K562 (cell line): ENCODE results near the gene AASS. TPM values are rescaled to one million over a fixed set of nuclear protein-coding genes. Genes with fewer than 3 reads are reported as not detected.

Experiments used
- ATAC-seq: fragments of 200-7000 bp; cut with Tn5 transposase; 3 replicates; pipeline ENCODE4 v1.9.1; 2020; ENCODE audit warnings: moderate library complexity
- BruUV-seq: library from RNA; stranded (reverse); fragments of 400-500 nt; replicated peaks from 2 replicates; lab custom pipeline; 2021; lab: Mats Ljungman, UMichigan
- CTCF ChIA-PET: fragments of 300-600 bp; formaldehyde crosslinking; extraction: SDS; loops from one replicate; lab custom pipeline; 2021; ENCODE audit warnings: low intra/inter-chr PET ratio; lab: Yijun Ruan, JAX
- POLR2A ChIA-PET: fragments of 300-600, 350-650 bp; sonication (Branson Sonifier 250); formaldehyde crosslinking; extraction: SDS; loops from one replicate; lab custom pipeline; 2021; ENCODE audit warnings: antibody characterized with exemption, inconsistent platforms; lab: Yijun Ruan, JAX
- DNase-seq, 4 experiments: peaks; one replicate each; pipeline versions ENCODE4 v3.0.0 to v3.0.0-alpha.2; 2011 to 2018; ENCODE audit warnings: low spot score in 3 of 4, mixed read lengths in 3 of 4; ENCODE audit errors: extremely low read depth in 1 of 4
- FAIRE-seq: peaks from 2 replicates; lab custom pipeline; 2011; peaks lifted over from hg19 to GRCh38; lab: Jason Lieb, UNC
- H2AFZ ChIP-seq: 2 replicates; pipeline ENCODE4 v1.6.0; 2011; ENCODE audit warnings: low read depth, low read length, control low read depth, inconsistent platforms
- H3K27ac ChIP-seq: fragments of 200-600 bp; 3 replicates; pipeline ENCODE4 v1.8.0; 2011; ENCODE audit warnings: low read depth, mild to moderate bottlenecking, control low read depth, inconsistent platforms, low read length, moderate library complexity, mixed read lengths; ENCODE audit errors: extremely low read depth
- H3K27me3 ChIP-seq, 2 experiments: fragments of 300-600 bp in 1 of 2; 2 replicates in 1 of 2; 3 replicates in 1 of 2; pipeline versions ENCODE4 v1.6.0 to v1.8.0; 2011; ENCODE audit warnings: inconsistent platforms in 2 of 2, low read length in 2 of 2, mild to moderate bottlenecking in 1 of 2, mixed read lengths in 1 of 2, moderate library complexity in 1 of 2; ENCODE audit not compliant: control insufficient read depth in 2 of 2, insufficient read depth in 2 of 2
- H3K36me3 ChIP-seq: fragments of 300-600 bp; 3 replicates; pipeline ENCODE4 v1.8.0; 2011; ENCODE audit warnings: mild to moderate bottlenecking, low read length, inconsistent platforms; ENCODE audit not compliant: control insufficient read depth, insufficient read depth
- H3K4me1 ChIP-seq, 2 experiments: fragments of 200-600 bp in 1 of 2; replicated peaks in 1 of 2; 2 replicates in 1 of 2; 3 replicates in 1 of 2; pipeline versions ENCODE4 v1.5.1 to v1.8.0; 2011; ENCODE audit warnings: inconsistent platforms in 2 of 2, low read length in 2 of 2, mild to moderate bottlenecking in 1 of 2, mixed read lengths in 1 of 2, moderate library complexity in 1 of 2; ENCODE audit not compliant: control insufficient read depth in 2 of 2, insufficient read depth in 2 of 2
- H3K4me2 ChIP-seq: 2 replicates; pipeline ENCODE4 v1.6.1; 2011; ENCODE audit warnings: low read length, control low read depth, inconsistent platforms, mixed read lengths; ENCODE audit not compliant: insufficient read depth
- H3K4me3 ChIP-seq: fragments of 200-600 bp; sonication (generic), shearing (Covaris generic); 2 replicates; pipeline ENCODE4 v1.5.1; 2016; ENCODE audit warnings: control low read depth, inconsistent platforms
- H3K79me2 ChIP-seq: fragments of 200-600 bp; 3 replicates; pipeline ENCODE4 v1.8.0; 2011; ENCODE audit warnings: low read length, inconsistent platforms; ENCODE audit not compliant: control insufficient read depth, insufficient read depth
- H3K9ac ChIP-seq, 2 experiments: 2 replicates each; pipeline versions ENCODE4 v1.6.0 to v1.6.1; 2011; ENCODE audit warnings: low read depth in 2 of 2, low read length in 2 of 2, control low read depth in 1 of 2, inconsistent platforms in 1 of 2, mild to moderate bottlenecking in 1 of 2, mixed read lengths in 1 of 2; ENCODE audit not compliant: insufficient read depth in 1 of 2
- H3K9me1 ChIP-seq: one replicate; pipeline ENCODE4 v1.6.0; 2011; ENCODE audit warnings: inconsistent platforms, mild to moderate bottlenecking, low read length, moderate library complexity; ENCODE audit not compliant: control insufficient read depth, insufficient read depth
- H3K9me3 ChIP-seq: replicated peaks from 2 replicates; pipeline ENCODE4 v1.5.1; 2011; ENCODE audit warnings: low read depth, low read length, inconsistent platforms; ENCODE audit not compliant: control insufficient read depth, insufficient read depth
- H4K20me1 ChIP-seq: replicated peaks from 2 replicates; pipeline ENCODE4 v1.6.1; 2011; ENCODE audit warnings: low read length, inconsistent platforms, mixed read lengths; ENCODE audit not compliant: control insufficient read depth, insufficient read depth
- CTCFL ChIP-seq: IDR thresholded peaks from 2 replicates; pipeline ENCODE4 v1.6.1; 2011; ENCODE audit warnings: borderline replicate concordance, low read depth, mild to moderate bottlenecking, moderate library complexity, low read length; ENCODE audit not compliant: insufficient read depth, poor library complexity, severe bottlenecking
- ERF ChIP-seq: fragments of 450-650 bp; formaldehyde crosslinking; IDR thresholded peaks from 2 replicates; pipeline ENCODE4 v1.4.0; 2020; ENCODE audit warnings: mild to moderate bottlenecking, mixed read lengths
- FOSL1 ChIP-seq: fragments of 200-800 bp; sonication (Bioruptor generic); conservative IDR thresholded peaks from 2 replicates; pipeline ENCODE4 v1.6.1; 2016; ENCODE audit warnings: missing genetic modification characterization, missing compliant biosample characterization
- KLF10 ChIP-seq: fragments of 250-450 bp; sonication (Bioruptor Pico); IDR thresholded peaks from 2 replicates; pipeline ENCODE4 v1.6.1; 2021; ENCODE audit warnings: matching md5 sums
- LEF1 ChIP-seq: fragments of 450-650 bp; IDR thresholded peaks from 2 replicates; pipeline ENCODE4 v1.6.1; 2016; ENCODE audit warnings: mild to moderate bottlenecking
- MAZ ChIP-seq, 2 experiments: fragments of 450-650 bp in 1 of 2; sonication (generic) in 1 of 2; formaldehyde crosslinking; IDR thresholded peaks in 1 of 2; conservative IDR thresholded peaks in 1 of 2; 2 replicates each; pipeline versions ENCODE4 v1.4.0 to v1.5.0; 2020; ENCODE audit warnings: mild to moderate bottlenecking in 1 of 2, missing genetic modification reagents in 1 of 2
- NFXL1 ChIP-seq: fragments of 450-650 bp; formaldehyde crosslinking; IDR thresholded peaks from 2 replicates; pipeline ENCODE4 v1.4.0; 2021; ENCODE audit warnings: mild to moderate bottlenecking
- NUFIP1 ChIP-seq: fragments of 450-650 bp; IDR thresholded peaks from 2 replicates; pipeline ENCODE4 v1.6.1; 2018; ENCODE audit not compliant: partially characterized antibody
- POLR3G ChIP-seq: IDR thresholded peaks from 2 replicates; pipeline ENCODE4 v1.6.1; 2011; ENCODE audit not compliant: insufficient read length, insufficient replicate concordance; ENCODE audit errors: extremely low read depth
- RAD51 ChIP-seq: fragments of 450-650 bp; IDR thresholded peaks from 2 replicates; pipeline ENCODE4 v1.7.1; 2016; ENCODE audit warnings: low read depth, mild to moderate bottlenecking, borderline replicate concordance
- RREB1 ChIP-seq: fragments of 250-450 bp; sonication (Bioruptor Pico); IDR thresholded peaks from 2 replicates; pipeline ENCODE4 v1.4.0; 2020
- SIN3A ChIP-seq, 2 experiments: fragments of 150-350 bp in 1 of 2; IDR thresholded peaks; 2 replicates each; pipeline ENCODE4 v1.6.1; 2011 to 2016; ENCODE audit warnings: borderline replicate concordance in 2 of 2, low read depth in 2 of 2, low read length in 2 of 2, mild to moderate bottlenecking in 2 of 2, moderate library complexity in 2 of 2; ENCODE audit not compliant: control insufficient read depth in 1 of 2
- SREBF2 ChIP-seq: sonication (generic); formaldehyde crosslinking; IDR thresholded peaks from 2 replicates; pipeline ENCODE4 v1.4.0; 2020; ENCODE audit warnings: mild to moderate bottlenecking, missing genetic modification reagents
- TCF7L2 ChIP-seq: fragments of 150-350 bp; IDR thresholded peaks from 2 replicates; pipeline ENCODE4 v1.6.1; 2016; ENCODE audit warnings: low read depth, mild to moderate bottlenecking, low read length, moderate library complexity
- WGBS: fragments of 100-300 bp; shearing (Covaris generic); methylation state at CpG from one replicate; pipeline ENCODE4 v1.1.6; 2016; ENCODE audit warnings: low coverage, mixed read lengths; ENCODE audit not compliant: insufficient coverage; ENCODE audit errors: missing lambda C conversion rate; 5-methylcytosine and 5-hydroxymethylcytosine counted together
- in situ Hi-C: fragments of 300-500 bp; cut with MboI; formaldehyde crosslinking; loops from 4 replicates; pipeline ENCODE4 v1.15.0; 2018; ENCODE audit warnings: inconsistent platforms, mixed read lengths
- intact Hi-C: fragments of 100-400 bp; cut with micrococcal nuclease; formaldehyde crosslinking; loops from 2 replicates; pipeline ENCODE4 v1.14.2; 2022
- polyA plus RNA-seq, 8 experiments: library from polyadenylated mRNA; depleted of rRNA in 4 of 8; stranded (reverse) in 5 of 8; unstranded in 3 of 8; fragments of >200 nt; fragmentation: Nextera tagmentation in 2 of 8; fragmentation: Illumina TruSeq in 1 of 8; extraction: Ambion mirVana in 2 of 8; extraction: Trizol in 1 of 8; gene quantifications; 2 replicates each; pipeline versions ENCODE4 v1.2.1 to v1.2.3, GENCODE V29; 2011 to 2014; ENCODE audit warnings: inconsistent platforms in 1 of 8, missing spikeins in 1 of 8
- total RNA-seq, 7 experiments: library from RNA; depleted of rRNA in 6 of 7; stranded (reverse); fragments of >200 nt in 6 of 7; fragmentation: Illumina TruSeq in 2 of 7; extraction: Trizol in 2 of 7; gene quantifications; 2 replicates each; pipeline versions ENCODE4 v1.2.1 to v1.2.3, GENCODE V29; 2011 to 2021; ENCODE audit warnings: low replicate concordance in 1 of 7

Gene AASS
- total and polyA plus RNA-seq, 9 of the 15 experiments (the other 6 are each of a cell fraction or from before 2014, with no cell fraction given): 0.04 to 0.38 (median 0.07) TPM; not detected in 6

GRCh38 chr7:122038904-122039303 lies 105.1 kb downstream of the AASS start (continued):
- TF ChIP-seq MAZ (CRISPR knock-in tag; conservative IDR thresholded peaks at IDR 0.05 in 1 of 2, IDR thresholded peaks at IDR 0.05 in 1 of 2) (no peak), SIN3A (IDR thresholded peaks at IDR 0.05; ENCODE audit: borderline replicate concordance in 2 of 2, control insufficient read depth in 1 of 2, low read depth in 2 of 2, low read length in 2 of 2) (no peak), NFXL1 (CRISPR knock-in tag) (no peak), SREBF2 (no peak), TCF7L2 (no peak), RAD51 (no peak)

GRCh38 chr7:122038134-122038533 lies 105.9 kb downstream of the AASS start:
- in situ Hi-C loops: no loop called here
- FAIRE-seq: no peak
- intact Hi-C loops: no loop called here
- TF ChIP-seq FOSL1 (tag) (no peak), NUFIP1 (no peak), SIN3A (IDR thresholded peaks at IDR 0.05; ENCODE audit: borderline replicate concordance in 2 of 2, control insufficient read depth in 1 of 2, low read depth in 2 of 2, low read length in 2 of 2) (no peak), KLF10 (no peak), ERF (CRISPR knock-in tag) (no peak), POLR3G (no peak), CTCFL (no peak), LEF1 (no peak), RREB1 (CRISPR knock-in tag) (no peak)

More at GRCh38 chr7:122038134-122038533, 105.9 kb downstream of the AASS start:
- Histone ChIP-seq H3K4me3 (no peak overlapping the region), H2AFZ (no peak overlapping the region), H3K27me3 (no peaks in the 10 kb centered on the region), H3K27ac (no peak overlapping the region), H3K4me2 (no peak overlapping the region), H3K9me1 (no peaks in the 10 kb centered on the region), H4K20me1 (no peaks in the 10 kb centered on the region), H3K4me1 (no peaks in the 10 kb centered on the region), H3K9ac (no peak overlapping the region), H3K9me3 (no peaks in the 10 kb centered on the region), H3K79me2 (no peaks in the 10 kb centered on the region), H3K36me3 (no peaks in the 10 kb centered on the region)
- no TSS peak for BruUV-seq
- ATAC-seq: no peak
- ChIA-PET POLR2A (interaction anchor here (0.6 kb wide), 1 partner anchor 9 kb away, joined by 5 read pairs; no protein-coding TSS in a partner anchor), CTCF (no interaction called here)
- WGBS: 3% methylated on average over 3 of the region's 3 CpGs
- DNase-seq: no peak
